Lower leg skin (tissue), 3 donors: ENCODE data around the gene CAMK2A.

ENCODE experiments used
- CTCF ChIP-seq, 3 donors: fragments of 450-650 bp; IDR thresholded peaks; one replicate each; pipeline ENCODE4 v1.5.1; 2016; ENCODE audit warnings: antibody characterized with exemption in 3 of 3, mild to moderate bottlenecking in 3 of 3, moderate library complexity in 2 of 3
- POLR2A ChIP-seq, 2 donors: fragments of 450-650 bp; IDR thresholded peaks; one replicate each; pipeline ENCODE4 v1.6.1; 2016 to 2017; ENCODE audit warnings: antibody characterized with exemption in 2 of 2, mild to moderate bottlenecking in 1 of 2, moderate library complexity in 1 of 2

GRCh38 chr5:150289551-150290390 lies at the start of gene CAMK2A:
- no peak for TF ChIP-seq CTCF (IDR thresholded peaks at IDR 0.05)
- no peak for TF ChIP-seq POLR2A (IDR thresholded peaks at IDR 0.05)
